Keratinocyte (primary cell): ENCODE measurements around the gene TMEM52. TPM values are rescaled to one million over a fixed set of nuclear protein-coding genes. Genes with fewer than 3 reads are reported as not detected.

ENCODE experiments used
- DNase-seq: peaks from one replicate; pipeline ENCODE4 v3.0.0-alpha.2; 2011; ENCODE audit warnings: low read depth, missing footprints, low spot score
- FAIRE-seq: peaks from 2 replicates; lab custom pipeline; 2011; peaks lifted over from hg19 to GRCh38; lab: Jason Lieb, UNC
- H2AFZ ChIP-seq: 2 replicates; pipeline ENCODE4 v1.6.0; 2012; ENCODE audit warnings: low read length, control low read depth, inconsistent platforms; ENCODE audit not compliant: control insufficient read depth
- H3K27ac ChIP-seq: 2 replicates; pipeline ENCODE4 v1.5.1; 2011; ENCODE audit warnings: low read length; ENCODE audit not compliant: control insufficient read depth, insufficient read depth
- H3K27me3 ChIP-seq: 3 replicates; pipeline ENCODE4 v1.6.0; 2011; ENCODE audit warnings: low read length; ENCODE audit not compliant: control insufficient read depth, insufficient read depth; ENCODE audit errors: extremely low read depth
- H3K36me3 ChIP-seq, 2 experiments: 2 replicates in 1 of 2; 3 replicates in 1 of 2; pipeline ENCODE4 v1.5.1; 2011; ENCODE audit warnings: low read length in 2 of 2, mild to moderate bottlenecking in 1 of 2; ENCODE audit not compliant: control insufficient read depth in 2 of 2, insufficient read depth in 2 of 2; ENCODE audit errors: extremely low read depth in 1 of 2
- H3K4me1 ChIP-seq: 3 replicates; pipeline ENCODE4 v1.5.1; 2011; ENCODE audit warnings: low read length; ENCODE audit not compliant: control insufficient read depth, insufficient read depth; ENCODE audit errors: extremely low read depth
- H3K4me2 ChIP-seq: 3 replicates; pipeline ENCODE4 v1.6.0; 2011; ENCODE audit warnings: low read depth, low read length; ENCODE audit not compliant: control insufficient read depth, insufficient read depth; ENCODE audit errors: extremely low read depth
- H3K4me3 ChIP-seq, 3 experiments: fragments of 200-600 bp in 1 of 3; sonication (generic) in 1 of 3; 2 replicates in 2 of 3; 3 replicates in 1 of 3; pipeline ENCODE4 v1.5.1; 2011 to 2016; ENCODE audit warnings: low read length in 3 of 3, mild to moderate bottlenecking in 3 of 3, control low read depth in 2 of 3, inconsistent platforms in 1 of 3, low read depth in 1 of 3, mixed read lengths in 1 of 3, mixed run types in 1 of 3, moderate library complexity in 1 of 3; ENCODE audit not compliant: control insufficient read depth in 2 of 3, insufficient read depth in 2 of 3; ENCODE audit errors: extremely low read depth in 1 of 3
- H3K79me2 ChIP-seq: 2 replicates; pipeline ENCODE4 v1.6.0; 2012; ENCODE audit warnings: low read length; ENCODE audit not compliant: control insufficient read depth, insufficient read depth
- H3K9ac ChIP-seq: 3 replicates; pipeline ENCODE4 v1.6.0; 2011; ENCODE audit warnings: low read length; ENCODE audit not compliant: control insufficient read depth, insufficient read depth; ENCODE audit errors: extremely low read depth
- H3K9me1 ChIP-seq: 3 replicates; pipeline ENCODE4 v1.6.0; 2011; ENCODE audit warnings: low read length; ENCODE audit not compliant: control insufficient read depth, insufficient read depth; ENCODE audit errors: extremely low read depth
- H3K9me3 ChIP-seq: 2 replicates; pipeline ENCODE4 v1.5.1; 2012; ENCODE audit warnings: low read depth, low read length; ENCODE audit not compliant: control insufficient read depth
- H4K20me1 ChIP-seq: 3 replicates; pipeline ENCODE4 v1.6.0; 2011; ENCODE audit warnings: low read length; ENCODE audit not compliant: control insufficient read depth, insufficient read depth; ENCODE audit errors: extremely low read depth
- CTCF ChIP-seq, 3 experiments: IDR thresholded peaks in 1 of 3; conservative IDR thresholded peaks in 1 of 3; optimal IDR thresholded peaks in 1 of 3; 2 replicates in 2 of 3; 3 replicates in 1 of 3; pipeline versions ENCODE3 to v1.5.1; 2011; ENCODE audit warnings: low read length in 3 of 3, mild to moderate bottlenecking in 3 of 3, moderate library complexity in 2 of 3, control low read depth in 1 of 3, inconsistent platforms in 1 of 3; ENCODE audit not compliant: insufficient read depth in 2 of 3; ENCODE audit errors: extremely low read depth in 1 of 3
- EZH2 ChIP-seq: IDR thresholded peaks from one replicate; pipeline ENCODE4 v1.6.1; 2012; ENCODE audit warnings: inconsistent platforms, mild to moderate bottlenecking, low read length, moderate library complexity
- dilution Hi-C: fragments of 300-500 bp; cut with MboI; formaldehyde crosslinking; loops from one replicate; pipeline ENCODE4 v1.7.0; 2020; ENCODE audit warnings: low sequenced_read_pairs; ENCODE audit not compliant: extremely low pct_ligation_motif_present
- polyA plus RNA-seq, 5 experiments: library from polyadenylated mRNA; depleted of rRNA in 3 of 5; stranded (reverse) in 3 of 5; stranded (forward) in 1 of 5; unstranded in 1 of 5; fragments of >200 nt; gene quantifications; 1 replicate in 1 of 5; 2 replicates in 3 of 5; 3 replicates in 1 of 5; pipeline versions ENCODE4 v1.2.1 to v1.2.3, GENCODE V29; 2011 to 2012; ENCODE audit warnings: missing spikeins in 2 of 5, low read depth in 1 of 5, low replicate concordance in 1 of 5

Gene TMEM52
- polyA plus RNA-seq, 1 donor (not counting 4 experiments of a cell fraction or from before 2014, with no cell fraction given), result 0.10 TPM

GRCh38 chr1:1960480-1961196 lies 41.6 kb upstream of the TMEM52 start:
- H2AFZ ChIP-seq, result no peak overlapping the region
- H3K79me2 ChIP-seq, result no peaks in the 10 kb centered on the region
- no peak for TF ChIP-seq EZH2
- no peak for TF ChIP-seq CTCF (optimal IDR thresholded peaks at IDR 0.05 in 1 of 3, IDR thresholded peaks at IDR 0.05 in 1 of 3, conservative IDR thresholded peaks at IDR 0.05 in 1 of 3; ENCODE audit: extremely low read depth in 1 of 3, insufficient read depth in 2 of 3, low read length in 3 of 3)
- no peaks in the 10 kb centered on the region for H3K36me3 ChIP-seq
- H4K20me1 ChIP-seq, result no peaks in the 10 kb centered on the region
- dilution Hi-C loops, result no loop called here
- H3K4me3 ChIP-seq, result no peak overlapping the region
- no peak for DNase-seq
- no peak overlapping the region for H3K27ac ChIP-seq
- no peaks in the 10 kb centered on the region for H3K9me1 ChIP-seq
- no peak overlapping the region for H3K4me2 ChIP-seq
- peaks cover 16% of the 10 kb centered on the region for H3K27me3 ChIP-seq
- H3K4me1 ChIP-seq, result peaks cover 6% of the 10 kb centered on the region
- no peaks in the 10 kb centered on the region for H3K9me3 ChIP-seq
- FAIRE-seq, result no peak
- no peak overlapping the region for H3K9ac ChIP-seq

GRCh38 chr1:1959840-1960479 lies 40.9 kb upstream of the TMEM52 start:
- dilution Hi-C loops, result no loop called here
- peak; percentile 84 to 95 (median 94) for TF ChIP-seq CTCF (optimal IDR thresholded peaks at IDR 0.05 in 1 of 3, IDR thresholded peaks at IDR 0.05 in 1 of 3, conservative IDR thresholded peaks at IDR 0.05 in 1 of 3; ENCODE audit: extremely low read depth in 1 of 3, insufficient read depth in 2 of 3, low read length in 3 of 3)
- no peak for TF ChIP-seq EZH2
- no peaks in the 10 kb centered on the region for H3K79me2 ChIP-seq
- H3K27me3 ChIP-seq, result peaks cover 13% of the 10 kb centered on the region
- peak overlapping the region; percentile 54 for H3K4me2 ChIP-seq
- no peak overlapping the region for H3K9ac ChIP-seq
- H2AFZ ChIP-seq, result peak overlapping the region; percentile 66
- FAIRE-seq (no peak), DNase-seq (peak; percentile 50)
- H3K9me1 ChIP-seq, result no peaks in the 10 kb centered on the region
- no peaks in the 10 kb centered on the region for H3K9me3 ChIP-seq
- no peak overlapping the region for H3K27ac ChIP-seq
- no peaks in the 10 kb centered on the region for H4K20me1 ChIP-seq
- no peak overlapping the region for H3K4me3 ChIP-seq
- no peaks in the 10 kb centered on the region for H3K36me3 ChIP-seq
- peaks cover 6% of the 10 kb centered on the region for H3K4me1 ChIP-seq
